Ishikawa (cell line): Measurements from ENCODE around the gene GDPD5.

Experiments used
- CEBPB ChIP-seq: IDR thresholded peaks from 2 replicates; pipeline ENCODE4 v1.6.1; 2012
- CREB1 ChIP-seq: IDR thresholded peaks from 2 replicates; pipeline ENCODE4 v1.6.1; 2012; ENCODE audit warnings: low read depth
- EGR1 ChIP-seq: IDR thresholded peaks from 2 replicates; pipeline ENCODE4 v1.6.1; 2012
- EP300 ChIP-seq: IDR thresholded peaks from 2 replicates; pipeline ENCODE4 v1.6.1; 2012; ENCODE audit warnings: borderline replicate concordance
- FOXM1 ChIP-seq: IDR thresholded peaks from 2 replicates; pipeline ENCODE4 v1.6.1; 2012; ENCODE audit warnings: low read depth, borderline replicate concordance
- NFIC ChIP-seq: IDR thresholded peaks from 2 replicates; pipeline ENCODE4 v1.6.1; 2012
- RAD21 ChIP-seq: IDR thresholded peaks from 2 replicates; pipeline ENCODE4 v1.6.1; 2012; ENCODE audit warnings: low read depth
- TAF1 ChIP-seq: IDR thresholded peaks from 2 replicates; pipeline ENCODE4 v1.6.1; 2012; ENCODE audit warnings: low read depth, mild to moderate bottlenecking
- TCF12 ChIP-seq: IDR thresholded peaks from 2 replicates; pipeline ENCODE4 v1.6.1; 2012; ENCODE audit warnings: low read depth
- TEAD4 ChIP-seq: IDR thresholded peaks from 2 replicates; pipeline ENCODE4 v1.6.1; 2012
- YY1 ChIP-seq: IDR thresholded peaks from 2 replicates; pipeline ENCODE4 v1.6.1; 2012; ENCODE audit warnings: low read depth
- ZBTB7A ChIP-seq: IDR thresholded peaks from 2 replicates; pipeline ENCODE4 v1.6.1; 2012; ENCODE audit warnings: low read depth
- TF ChIP-seq, protein P1 (sequence below): IDR thresholded peaks from 2 replicates; pipeline ENCODE4 v1.6.1; 2012
- TF ChIP-seq, protein P2 (sequence below): IDR thresholded peaks from 2 replicates; pipeline ENCODE4 v1.6.1; 2012
- TF ChIP-seq, protein P3 (sequence below): IDR thresholded peaks from 2 replicates; pipeline ENCODE4 v1.6.1; 2012; ENCODE audit warnings: low read depth, mild to moderate bottlenecking

The GDPD5 gene

DNA sequence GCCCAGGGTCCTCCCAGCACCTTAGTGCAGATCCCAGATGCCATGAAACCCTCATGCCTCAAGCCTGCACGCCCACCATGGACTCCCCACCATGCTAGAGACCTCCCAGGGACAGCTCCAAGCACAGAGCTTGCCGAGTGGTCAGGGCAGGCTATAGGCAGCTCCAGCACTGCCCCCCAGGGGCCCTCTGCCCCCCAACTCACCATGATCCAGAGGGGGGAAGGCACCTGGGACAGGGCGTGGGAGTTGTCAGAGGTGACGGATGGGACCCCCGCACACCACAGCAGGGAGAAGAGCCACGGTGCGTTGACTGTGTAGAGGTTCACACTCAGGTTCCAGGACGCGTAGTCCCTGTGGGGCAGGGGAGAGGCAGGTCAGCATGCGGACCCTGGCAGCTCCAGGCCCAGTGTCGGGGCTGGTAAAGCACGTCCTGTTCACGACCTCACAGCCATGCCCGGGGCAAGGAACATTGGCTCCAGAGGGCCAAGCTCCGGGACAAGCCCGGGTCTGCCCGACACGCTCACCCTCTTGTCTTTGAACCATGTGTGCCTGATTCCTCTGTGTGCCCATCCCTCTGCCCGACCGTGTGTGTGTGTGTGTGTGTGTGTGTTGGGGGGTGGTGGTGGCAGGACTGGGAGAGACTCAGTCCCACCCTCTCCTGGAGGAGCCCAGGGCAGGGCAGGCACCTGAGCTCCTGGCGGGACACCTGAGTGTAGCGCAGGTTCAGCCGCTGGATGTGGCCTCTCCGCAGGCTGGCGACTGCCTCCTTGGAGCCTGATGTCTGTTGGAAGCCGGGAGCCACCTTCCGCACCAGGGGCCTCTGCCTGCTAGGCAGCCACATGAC is 84.6 kb downstream of the GDPD5 start:
- no peak for TF ChIP-seq CEBPB
- TF ChIP-seq FOXM1, result no peak
- TF ChIP-seq, protein P1, sequence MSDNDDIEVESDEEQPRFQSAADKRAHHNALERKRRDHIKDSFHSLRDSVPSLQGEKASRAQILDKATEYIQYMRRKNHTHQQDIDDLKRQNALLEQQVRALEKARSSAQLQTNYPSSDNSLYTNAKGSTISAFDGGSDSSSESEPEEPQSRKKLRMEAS, result no peak
- TF ChIP-seq CREB1, result no peak
- no peak for TF ChIP-seq TEAD4

DNA sequence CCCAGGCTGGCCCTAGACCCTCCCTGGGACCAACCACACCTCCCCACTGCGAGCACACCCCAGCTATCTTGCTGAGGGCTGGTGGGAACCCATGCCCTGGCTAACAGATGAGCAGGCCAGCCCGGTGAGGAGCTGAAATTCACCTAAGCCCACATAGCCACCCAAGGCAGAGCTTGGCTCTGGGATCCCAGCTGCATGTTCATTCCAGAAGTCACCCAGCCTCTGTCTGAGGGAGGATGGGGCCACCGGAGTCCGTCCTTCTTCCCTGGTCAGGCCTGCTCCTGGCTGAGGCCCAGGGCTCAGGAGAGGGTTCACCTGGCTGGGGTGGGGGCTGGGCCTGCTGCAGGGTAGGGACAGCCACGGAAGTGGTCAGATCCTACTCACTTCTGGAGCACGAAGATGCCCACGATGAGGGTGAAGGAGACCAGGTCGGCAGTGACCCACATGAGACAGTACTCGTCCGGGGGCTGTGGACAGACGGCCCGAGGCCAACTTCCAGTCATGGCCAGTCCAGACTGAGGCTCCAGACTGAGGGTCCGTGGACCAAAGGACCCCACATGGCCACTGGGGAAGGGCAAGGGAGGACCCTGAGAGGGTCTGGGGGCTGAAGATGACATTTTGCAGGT is 86.1 kb downstream of the GDPD5 start:
- TF ChIP-seq ZBTB7A, result no peak
- TF ChIP-seq, protein P1, result no peak

DNA sequence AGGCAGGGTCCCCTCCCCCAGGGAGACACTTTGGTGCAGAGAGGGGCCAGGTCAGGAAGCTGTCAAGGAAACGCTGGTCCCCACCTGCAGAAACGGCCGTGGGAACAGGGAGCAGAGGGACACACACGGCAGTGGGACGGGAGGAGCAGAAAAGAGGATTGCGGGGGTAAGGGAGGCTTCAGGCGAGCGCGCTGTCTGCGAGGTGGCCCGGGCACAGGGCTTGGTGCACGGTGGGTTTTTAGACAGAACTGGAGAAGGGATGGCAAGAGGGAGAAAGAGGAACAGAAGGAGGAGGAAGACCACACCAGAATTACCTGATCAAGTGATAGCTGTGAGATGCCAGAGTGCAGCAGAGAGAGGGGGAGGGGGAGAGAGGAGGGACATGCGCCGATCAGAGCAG is 86.7 kb downstream of the GDPD5 start:
- TF ChIP-seq EGR1 (no peak), TEAD4 (no peak), RAD21 (no peak), YY1 (no peak), TCF12 (no peak), NFIC (no peak), CEBPB (no peak), FOXM1 (no peak), CREB1 (no peak), ZBTB7A (no peak), EP300 (no peak), TAF1 (no peak)
- TF ChIP-seq, protein P1, result no peak
- TF ChIP-seq, protein P2, sequence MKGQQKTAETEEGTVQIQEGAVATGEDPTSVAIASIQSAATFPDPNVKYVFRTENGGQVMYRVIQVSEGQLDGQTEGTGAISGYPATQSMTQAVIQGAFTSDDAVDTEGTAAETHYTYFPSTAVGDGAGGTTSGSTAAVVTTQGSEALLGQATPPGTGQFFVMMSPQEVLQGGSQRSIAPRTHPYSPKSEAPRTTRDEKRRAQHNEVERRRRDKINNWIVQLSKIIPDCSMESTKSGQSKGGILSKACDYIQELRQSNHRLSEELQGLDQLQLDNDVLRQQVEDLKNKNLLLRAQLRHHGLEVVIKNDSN, result no peak
- TF ChIP-seq, protein P3, sequence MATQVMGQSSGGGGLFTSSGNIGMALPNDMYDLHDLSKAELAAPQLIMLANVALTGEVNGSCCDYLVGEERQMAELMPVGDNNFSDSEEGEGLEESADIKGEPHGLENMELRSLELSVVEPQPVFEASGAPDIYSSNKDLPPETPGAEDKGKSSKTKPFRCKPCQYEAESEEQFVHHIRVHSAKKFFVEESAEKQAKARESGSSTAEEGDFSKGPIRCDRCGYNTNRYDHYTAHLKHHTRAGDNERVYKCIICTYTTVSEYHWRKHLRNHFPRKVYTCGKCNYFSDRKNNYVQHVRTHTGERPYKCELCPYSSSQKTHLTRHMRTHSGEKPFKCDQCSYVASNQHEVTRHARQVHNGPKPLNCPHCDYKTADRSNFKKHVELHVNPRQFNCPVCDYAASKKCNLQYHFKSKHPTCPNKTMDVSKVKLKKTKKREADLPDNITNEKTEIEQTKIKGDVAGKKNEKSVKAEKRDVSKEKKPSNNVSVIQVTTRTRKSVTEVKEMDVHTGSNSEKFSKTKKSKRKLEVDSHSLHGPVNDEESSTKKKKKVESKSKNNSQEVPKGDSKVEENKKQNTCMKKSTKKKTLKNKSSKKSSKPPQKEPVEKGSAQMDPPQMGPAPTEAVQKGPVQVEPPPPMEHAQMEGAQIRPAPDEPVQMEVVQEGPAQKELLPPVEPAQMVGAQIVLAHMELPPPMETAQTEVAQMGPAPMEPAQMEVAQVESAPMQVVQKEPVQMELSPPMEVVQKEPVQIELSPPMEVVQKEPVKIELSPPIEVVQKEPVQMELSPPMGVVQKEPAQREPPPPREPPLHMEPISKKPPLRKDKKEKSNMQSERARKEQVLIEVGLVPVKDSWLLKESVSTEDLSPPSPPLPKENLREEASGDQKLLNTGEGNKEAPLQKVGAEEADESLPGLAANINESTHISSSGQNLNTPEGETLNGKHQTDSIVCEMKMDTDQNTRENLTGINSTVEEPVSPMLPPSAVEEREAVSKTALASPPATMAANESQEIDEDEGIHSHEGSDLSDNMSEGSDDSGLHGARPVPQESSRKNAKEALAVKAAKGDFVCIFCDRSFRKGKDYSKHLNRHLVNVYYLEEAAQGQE, result no peak

DNA sequence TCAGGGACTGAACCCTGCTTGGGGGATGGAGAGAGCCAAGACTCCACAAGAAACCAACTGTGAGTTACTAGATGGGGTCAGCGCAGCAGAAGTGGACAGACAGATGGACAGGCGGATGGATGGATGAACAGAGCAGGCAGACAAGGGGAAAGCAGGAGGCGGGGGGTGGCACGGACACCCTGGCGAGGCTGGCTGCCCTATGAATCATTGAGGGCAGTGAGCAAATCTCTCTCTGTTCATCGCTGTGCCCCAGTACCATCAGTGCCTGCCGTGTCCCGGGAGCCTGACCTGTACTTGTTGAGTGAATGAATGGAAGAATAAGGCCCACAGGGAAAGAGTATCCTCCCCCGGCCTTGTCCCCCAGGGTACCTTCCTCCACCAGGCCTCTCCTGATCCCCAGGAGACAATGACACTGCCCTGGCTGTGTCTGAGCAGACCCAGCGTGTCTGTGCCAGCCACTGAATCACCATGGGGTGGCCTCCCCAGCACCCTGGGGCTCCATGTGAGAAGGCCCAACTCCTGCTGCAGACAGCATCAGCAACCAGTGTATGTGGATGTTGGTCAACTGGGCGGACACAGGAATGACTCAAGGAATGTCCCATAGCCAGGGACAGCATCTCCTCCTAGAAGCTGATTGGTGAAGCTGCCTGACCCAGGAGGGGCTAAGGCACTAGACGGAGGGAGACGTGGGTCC is 87.6 kb downstream of the GDPD5 start:
- TF ChIP-seq CEBPB (no peak), YY1 (no peak), TCF12 (no peak), EP300 (no peak), ZBTB7A (no peak), FOXM1 (no peak), CREB1 (no peak), EGR1 (no peak), RAD21 (no peak)
- TF ChIP-seq, protein P3, result no peak
- TF ChIP-seq, protein P1, result no peak
- TF ChIP-seq, protein P2, result no peak

DNA sequence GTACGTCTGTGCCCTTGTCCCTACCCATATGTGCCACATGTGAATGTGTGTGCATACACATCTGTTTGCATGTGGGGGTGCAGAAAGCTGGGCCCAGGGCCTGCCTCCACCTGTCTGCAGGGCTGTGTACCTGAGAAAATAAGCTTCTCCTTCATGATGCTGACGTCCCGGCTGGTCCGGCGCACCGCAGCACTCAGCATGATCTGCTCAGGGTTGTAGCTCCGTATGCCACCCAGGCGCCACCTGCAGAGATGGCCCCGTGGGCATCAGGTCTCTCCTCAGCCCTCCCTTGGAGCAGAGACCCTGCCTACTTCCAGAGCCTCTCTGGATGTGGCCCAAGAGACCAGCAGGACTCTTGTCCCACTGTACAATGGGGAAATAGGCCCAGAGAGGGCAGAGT is 88.9 kb downstream of the GDPD5 start:
- TF ChIP-seq EP300 (no peak), ZBTB7A (no peak), NFIC (no peak), EGR1 (no peak)
